Gastrocnemius medialis (tissue), 4 donors: ENCODE data around the gene TBRG4.

ENCODE experiments used
- POLR2A ChIP-seq, 2 donors: fragments of 450-650 bp; IDR thresholded peaks; one replicate each; pipeline ENCODE4 v1.6.1; 2017; ENCODE audit warnings: antibody characterized with exemption in 2 of 2, mild to moderate bottlenecking in 2 of 2, moderate library complexity in 2 of 2
- TF ChIP-seq, protein P1 (sequence below), 5 experiments: fragments of 450-650 bp in 3 of 5; fragments of 200-600 bp in 2 of 5; sonication (generic) in 2 of 5; IDR thresholded peaks in 4 of 5; conservative IDR thresholded peaks in 1 of 5; 1 replicate in 4 of 5; 2 replicates in 1 of 5; pipeline ENCODE4 v1.5.1; 2016 to 2019; ENCODE audit warnings: antibody characterized with exemption in 5 of 5, mild to moderate bottlenecking in 3 of 5, moderate library complexity in 3 of 5

DNA sequence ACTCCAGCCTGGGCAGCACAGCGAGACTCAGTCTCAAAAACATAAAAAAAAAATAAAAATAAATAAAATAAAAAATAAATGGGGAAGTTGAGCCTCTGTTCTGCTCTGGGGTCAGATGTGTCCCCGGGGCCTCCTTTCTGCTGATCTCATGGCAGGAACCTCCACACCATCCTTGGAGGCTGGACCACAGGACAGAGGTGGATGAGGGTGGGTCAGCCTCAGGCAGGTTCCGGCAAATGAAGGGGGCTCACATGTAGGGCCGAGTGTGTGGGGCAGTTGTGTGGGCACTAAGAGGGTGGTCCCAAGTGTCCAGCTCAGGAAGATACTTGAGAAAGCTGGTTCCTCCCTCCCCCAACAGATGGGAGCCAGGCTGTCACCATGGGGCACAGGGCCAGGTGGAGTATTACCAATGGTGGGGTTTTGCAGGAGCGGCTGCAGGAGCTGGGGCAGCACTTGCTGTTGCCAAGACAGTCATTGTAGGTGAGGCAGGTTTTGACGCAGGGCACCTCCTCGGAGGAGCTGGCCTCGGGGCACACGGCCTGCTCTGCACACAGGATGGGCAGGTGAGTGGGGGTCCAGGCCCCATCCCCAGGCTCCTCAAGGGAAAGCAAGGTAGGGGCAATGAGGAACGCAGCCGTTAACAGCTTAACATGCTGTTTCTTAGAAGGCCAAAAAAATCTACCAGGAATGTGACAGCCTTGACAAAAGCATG, 13.9 kb upstream of the TBRG4 start:
- TF ChIP-seq, protein P1, sequence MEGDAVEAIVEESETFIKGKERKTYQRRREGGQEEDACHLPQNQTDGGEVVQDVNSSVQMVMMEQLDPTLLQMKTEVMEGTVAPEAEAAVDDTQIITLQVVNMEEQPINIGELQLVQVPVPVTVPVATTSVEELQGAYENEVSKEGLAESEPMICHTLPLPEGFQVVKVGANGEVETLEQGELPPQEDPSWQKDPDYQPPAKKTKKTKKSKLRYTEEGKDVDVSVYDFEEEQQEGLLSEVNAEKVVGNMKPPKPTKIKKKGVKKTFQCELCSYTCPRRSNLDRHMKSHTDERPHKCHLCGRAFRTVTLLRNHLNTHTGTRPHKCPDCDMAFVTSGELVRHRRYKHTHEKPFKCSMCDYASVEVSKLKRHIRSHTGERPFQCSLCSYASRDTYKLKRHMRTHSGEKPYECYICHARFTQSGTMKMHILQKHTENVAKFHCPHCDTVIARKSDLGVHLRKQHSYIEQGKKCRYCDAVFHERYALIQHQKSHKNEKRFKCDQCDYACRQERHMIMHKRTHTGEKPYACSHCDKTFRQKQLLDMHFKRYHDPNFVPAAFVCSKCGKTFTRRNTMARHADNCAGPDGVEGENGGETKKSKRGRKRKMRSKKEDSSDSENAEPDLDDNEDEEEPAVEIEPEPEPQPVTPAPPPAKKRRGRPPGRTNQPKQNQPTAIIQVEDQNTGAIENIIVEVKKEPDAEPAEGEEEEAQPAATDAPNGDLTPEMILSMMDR (IDR thresholded peaks at IDR 0.05 in 4 of 5, conservative IDR thresholded peaks at IDR 0.05 in 1 of 5) = no peak
- TF ChIP-seq POLR2A (IDR thresholded peaks at IDR 0.05) = no peak
